Kidney epithelial cell (primary cell): Measurements from ENCODE around the gene UBAC2. TPM values are rescaled to one million over a fixed set of nuclear protein-coding genes. Genes with fewer than 3 reads are reported as not detected.

Experiments used
- DNase-seq: peaks from one replicate; pipeline ENCODE4 v3.0.0-alpha.2; 2010; ENCODE audit warnings: low read depth
- H3K27me3 ChIP-seq: 2 replicates; pipeline ENCODE4 v1.6.0; 2011; ENCODE audit warnings: low read length; ENCODE audit not compliant: control insufficient read depth, insufficient read depth
- H3K36me3 ChIP-seq: 2 replicates; pipeline ENCODE4 v1.5.1; 2011; ENCODE audit warnings: low read length; ENCODE audit not compliant: control insufficient read depth, insufficient read depth
- H3K4me3 ChIP-seq: 2 replicates; pipeline ENCODE4 v1.5.1; 2011; ENCODE audit warnings: low read depth, mild to moderate bottlenecking, control low read depth, low read length
- total RNA-seq: library from RNA; depleted of rRNA; stranded (reverse); fragments of >200 nt; gene quantifications from 2 replicates; pipeline ENCODE4 v1.2.3, GENCODE V29; 2015
- TF ChIP-seq, protein P1 (sequence below): IDR thresholded peaks from 2 replicates; pipeline ENCODE4 v1.5.1; 2011; ENCODE audit warnings: mild to moderate bottlenecking, moderate library complexity, low read length, control low read depth, inconsistent platforms; ENCODE audit not compliant: insufficient read depth, poor library complexity, severe bottlenecking

UBAC2 gene
- total RNA-seq, 1 donor from 2014 or later = 83.6 TPM

DNA sequence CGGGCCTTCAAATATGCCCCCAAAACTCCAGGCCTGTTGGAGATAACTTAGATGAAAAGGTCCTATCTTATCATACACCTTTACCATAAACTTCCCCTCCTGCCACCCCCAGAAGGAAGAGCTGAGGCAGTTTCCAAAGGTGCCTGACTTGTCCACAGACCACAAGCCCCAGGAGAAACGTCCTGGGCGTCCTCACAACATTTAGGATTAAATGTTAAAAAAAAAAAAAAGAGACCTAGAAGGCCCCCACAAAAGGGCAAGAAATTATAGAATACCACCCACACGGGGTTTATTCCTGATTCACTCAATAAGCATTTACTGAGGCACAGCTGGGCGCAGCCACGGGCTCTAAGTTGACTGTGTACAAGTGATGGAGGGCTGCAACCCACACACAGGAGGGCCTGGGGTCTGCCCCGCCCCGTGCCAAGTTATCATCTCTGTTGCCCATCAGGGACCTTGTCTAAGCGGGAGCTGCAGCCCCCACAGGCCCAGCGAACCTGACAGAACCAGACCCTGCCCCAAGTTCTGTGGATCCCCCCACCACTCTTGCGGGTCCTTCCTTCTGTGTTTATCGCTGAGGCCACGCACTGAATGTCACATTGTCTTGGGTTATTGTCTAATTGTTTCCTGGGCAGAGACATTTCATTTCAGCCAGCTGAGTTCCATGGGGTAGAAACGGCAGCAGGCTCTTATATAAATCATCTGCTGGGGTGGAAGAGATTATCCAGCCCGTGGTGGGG lies 217.6 kb downstream of the UBAC2 start:
- no peak overlapping the region for H3K4me3 ChIP-seq
- TF ChIP-seq, protein P1, sequence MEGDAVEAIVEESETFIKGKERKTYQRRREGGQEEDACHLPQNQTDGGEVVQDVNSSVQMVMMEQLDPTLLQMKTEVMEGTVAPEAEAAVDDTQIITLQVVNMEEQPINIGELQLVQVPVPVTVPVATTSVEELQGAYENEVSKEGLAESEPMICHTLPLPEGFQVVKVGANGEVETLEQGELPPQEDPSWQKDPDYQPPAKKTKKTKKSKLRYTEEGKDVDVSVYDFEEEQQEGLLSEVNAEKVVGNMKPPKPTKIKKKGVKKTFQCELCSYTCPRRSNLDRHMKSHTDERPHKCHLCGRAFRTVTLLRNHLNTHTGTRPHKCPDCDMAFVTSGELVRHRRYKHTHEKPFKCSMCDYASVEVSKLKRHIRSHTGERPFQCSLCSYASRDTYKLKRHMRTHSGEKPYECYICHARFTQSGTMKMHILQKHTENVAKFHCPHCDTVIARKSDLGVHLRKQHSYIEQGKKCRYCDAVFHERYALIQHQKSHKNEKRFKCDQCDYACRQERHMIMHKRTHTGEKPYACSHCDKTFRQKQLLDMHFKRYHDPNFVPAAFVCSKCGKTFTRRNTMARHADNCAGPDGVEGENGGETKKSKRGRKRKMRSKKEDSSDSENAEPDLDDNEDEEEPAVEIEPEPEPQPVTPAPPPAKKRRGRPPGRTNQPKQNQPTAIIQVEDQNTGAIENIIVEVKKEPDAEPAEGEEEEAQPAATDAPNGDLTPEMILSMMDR = no peak
- H3K36me3 ChIP-seq = no peaks in the 10 kb centered on the region
- no peak for DNase-seq
- peaks cover 29% of the 10 kb centered on the region for H3K27me3 ChIP-seq

DNA sequence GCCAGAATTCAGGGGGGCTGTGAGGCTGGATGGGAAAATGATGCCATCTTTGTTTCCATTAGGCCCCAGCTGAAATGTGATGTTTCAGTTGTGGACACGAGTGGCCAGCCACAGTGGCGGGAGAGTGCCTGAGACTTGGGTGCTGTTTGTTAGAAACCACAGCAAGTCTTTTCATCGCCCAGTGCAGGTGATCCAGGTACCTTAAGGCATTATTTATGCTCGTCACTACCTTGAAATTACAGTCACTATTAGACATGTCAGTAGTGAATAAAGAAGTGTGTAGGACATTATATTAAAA lies 218.1 kb downstream of the UBAC2 start:
- Histone ChIP-seq H3K36me3 (no peaks in the 10 kb centered on the region), H3K4me3 (no peak overlapping the region), H3K27me3 (peaks cover 27% of the 10 kb centered on the region)
- TF ChIP-seq, protein P1 = no peak
- no peak for DNase-seq

DNA sequence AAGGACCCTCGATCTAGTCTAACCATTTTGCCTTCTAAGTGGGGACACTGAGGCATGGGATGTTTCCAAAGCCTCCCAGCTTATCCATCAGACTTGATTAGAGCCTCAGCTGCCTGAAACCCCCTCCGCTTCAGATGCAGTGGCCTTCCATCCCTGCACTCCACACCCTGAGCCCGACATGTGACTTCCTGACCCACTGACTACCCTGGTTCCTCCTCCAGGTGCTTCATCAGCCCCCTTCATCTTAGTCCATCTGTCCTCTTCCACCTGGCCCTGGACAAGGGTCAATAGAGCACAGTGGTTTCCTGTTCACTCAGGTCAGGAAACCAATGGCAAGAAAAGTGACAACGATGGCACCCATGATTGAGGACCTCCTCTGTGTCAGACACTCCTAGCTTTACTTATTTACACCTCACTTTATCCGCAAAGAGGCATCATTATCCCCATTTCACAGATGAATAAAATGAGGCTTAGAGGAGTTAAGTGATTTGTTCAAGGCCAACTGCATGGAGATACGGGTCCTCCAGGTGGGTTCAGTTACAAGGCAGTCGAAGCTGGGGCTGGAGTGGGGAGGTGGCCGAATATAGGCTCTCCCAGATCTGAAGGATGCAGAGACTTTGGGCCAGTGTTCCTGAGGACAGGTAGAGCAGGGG lies 219.1 kb downstream of the UBAC2 start:
- Histone ChIP-seq H3K36me3 (no peaks in the 10 kb centered on the region), H3K4me3 (no peak overlapping the region), H3K27me3 (peaks cover 27% of the 10 kb centered on the region)
- DNase-seq = no peak
- TF ChIP-seq, protein P1 = no peak

DNA sequence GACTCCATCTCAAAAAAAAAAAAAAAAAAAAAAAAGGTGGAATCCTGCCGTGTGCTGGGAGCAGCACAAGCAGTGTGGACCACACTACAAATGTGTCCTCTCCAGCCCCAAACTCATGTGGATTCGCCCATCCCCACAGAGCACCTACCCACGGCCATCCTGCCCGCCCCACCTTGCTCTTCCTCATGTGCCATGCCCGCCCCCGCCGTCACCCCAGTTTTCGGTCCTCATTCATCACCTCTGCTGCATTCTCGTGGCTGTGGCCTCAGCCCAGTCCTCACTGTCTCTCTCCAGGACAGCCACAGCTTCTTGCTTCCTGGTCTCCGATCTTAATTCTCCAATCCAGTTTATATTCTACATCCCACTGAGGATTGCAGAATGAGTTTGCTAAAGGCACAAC lies 220.6 kb downstream of the UBAC2 start:
- H3K4me3 ChIP-seq = no peak overlapping the region
- TF ChIP-seq, protein P1 = no peak
- DNase-seq = no peak
- H3K27me3 ChIP-seq = peaks cover 25% of the 10 kb centered on the region
- no peaks in the 10 kb centered on the region for H3K36me3 ChIP-seq

DNA sequence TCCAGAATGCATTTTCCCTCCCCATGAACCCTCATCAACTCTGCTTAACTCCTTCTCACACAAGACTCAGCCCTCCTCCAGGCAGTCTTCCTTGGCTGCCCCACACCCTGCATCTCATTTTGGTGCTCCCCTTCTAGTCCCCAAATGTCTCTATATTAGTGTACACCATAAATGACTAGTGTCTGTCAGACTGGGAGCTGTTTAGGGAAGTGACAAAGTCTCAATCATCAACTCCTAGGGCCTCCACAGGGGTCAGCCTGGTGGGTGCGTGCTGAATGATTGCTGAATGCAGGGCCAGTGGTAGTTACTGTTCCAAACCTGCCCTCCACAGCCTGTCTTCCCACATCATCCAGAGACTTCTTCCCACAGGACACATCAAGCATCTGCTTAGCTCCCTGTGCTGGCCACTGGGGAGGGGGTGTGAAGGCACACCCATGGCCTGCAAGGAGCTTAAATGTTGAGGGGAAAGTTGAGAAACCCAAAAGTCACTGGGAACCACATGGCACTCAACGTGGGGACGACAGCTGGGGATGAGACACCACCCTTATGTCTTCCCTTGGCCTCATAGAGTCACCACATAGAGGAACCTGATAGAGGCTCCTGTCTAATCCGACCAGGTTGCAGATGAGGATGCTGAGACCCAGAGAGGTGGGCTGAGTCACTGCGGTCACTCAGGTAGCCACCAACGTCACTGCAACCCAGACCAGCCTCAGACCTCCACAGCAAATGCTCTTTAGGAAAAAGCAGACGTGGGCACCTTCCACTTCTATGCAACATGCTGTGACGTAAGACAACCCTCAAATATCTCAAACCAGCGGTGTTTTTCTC lies 221.3 kb downstream of the UBAC2 start:
- no peak for DNase-seq
- H3K27me3 ChIP-seq = peaks cover 19% of the 10 kb centered on the region
- no peak overlapping the region for H3K4me3 ChIP-seq
- no peaks in the 10 kb centered on the region for H3K36me3 ChIP-seq
- TF ChIP-seq, protein P1 = no peak
